HUDEP-2 (cell line): ENCODE measurements around the gene RBM23.
A peak's percentile ranks its signal among the peaks of the same experiment; 100 is the strongest.
"Not testable (repeated sequence)": the region's sequence is repeated elsewhere in the genome, so short reads cannot be mapped to it uniquely, and the experiment has no call there.

ENCODE experiments used
- DNase-seq, 76 experiments: peaks; one replicate each; lab custom pipeline; 2025; ENCODE audit not compliant: unreplicated experiment in 76 of 76; lab: John Stamatoyannopoulos, UW

The RBM23 gene

DNA sequence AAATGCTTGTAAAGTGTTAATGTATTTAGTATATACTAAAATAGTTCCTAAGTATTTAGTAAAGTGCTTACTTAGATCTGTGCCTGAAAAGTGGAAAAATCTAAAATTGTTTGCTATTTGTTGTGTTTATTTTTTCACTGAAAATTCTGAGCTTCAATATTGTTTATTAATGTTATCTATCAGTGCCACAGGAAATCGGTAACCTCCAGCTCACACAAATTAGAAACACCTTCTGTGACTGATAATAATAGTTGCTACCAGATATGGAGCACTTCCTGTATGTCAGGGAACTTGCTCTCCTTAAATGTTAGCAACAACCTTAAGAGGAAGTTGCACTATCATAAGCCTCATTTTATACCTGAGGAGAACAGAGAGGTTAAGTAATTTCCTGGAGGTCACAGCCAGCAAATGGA, 48.1 kb downstream of the RBM23 start:
- DNase-seq = peak in 15 of 76 experiments; percentile 19 to 78 (median 53)

DNA sequence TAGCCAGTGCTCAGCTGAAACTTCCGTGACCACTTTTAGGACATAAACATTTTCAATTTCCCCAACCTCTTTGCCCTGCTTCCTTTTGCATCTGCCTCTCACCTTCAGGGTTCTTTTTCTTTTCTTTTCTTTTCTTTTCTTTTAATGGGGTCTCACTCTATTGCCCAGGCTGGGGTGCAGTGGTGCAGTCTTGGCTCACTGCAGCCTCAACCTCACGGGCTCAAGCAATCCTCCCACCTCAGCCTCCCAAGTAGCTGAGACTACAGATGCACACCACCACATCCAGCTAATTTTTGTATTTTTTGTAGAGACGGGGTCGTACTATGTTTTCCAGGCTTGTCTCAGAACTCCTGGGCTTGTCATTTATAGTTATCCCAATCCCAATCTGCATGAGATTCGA, 52.1 kb downstream of the RBM23 start:
- DNase-seq = no peak

DNA sequence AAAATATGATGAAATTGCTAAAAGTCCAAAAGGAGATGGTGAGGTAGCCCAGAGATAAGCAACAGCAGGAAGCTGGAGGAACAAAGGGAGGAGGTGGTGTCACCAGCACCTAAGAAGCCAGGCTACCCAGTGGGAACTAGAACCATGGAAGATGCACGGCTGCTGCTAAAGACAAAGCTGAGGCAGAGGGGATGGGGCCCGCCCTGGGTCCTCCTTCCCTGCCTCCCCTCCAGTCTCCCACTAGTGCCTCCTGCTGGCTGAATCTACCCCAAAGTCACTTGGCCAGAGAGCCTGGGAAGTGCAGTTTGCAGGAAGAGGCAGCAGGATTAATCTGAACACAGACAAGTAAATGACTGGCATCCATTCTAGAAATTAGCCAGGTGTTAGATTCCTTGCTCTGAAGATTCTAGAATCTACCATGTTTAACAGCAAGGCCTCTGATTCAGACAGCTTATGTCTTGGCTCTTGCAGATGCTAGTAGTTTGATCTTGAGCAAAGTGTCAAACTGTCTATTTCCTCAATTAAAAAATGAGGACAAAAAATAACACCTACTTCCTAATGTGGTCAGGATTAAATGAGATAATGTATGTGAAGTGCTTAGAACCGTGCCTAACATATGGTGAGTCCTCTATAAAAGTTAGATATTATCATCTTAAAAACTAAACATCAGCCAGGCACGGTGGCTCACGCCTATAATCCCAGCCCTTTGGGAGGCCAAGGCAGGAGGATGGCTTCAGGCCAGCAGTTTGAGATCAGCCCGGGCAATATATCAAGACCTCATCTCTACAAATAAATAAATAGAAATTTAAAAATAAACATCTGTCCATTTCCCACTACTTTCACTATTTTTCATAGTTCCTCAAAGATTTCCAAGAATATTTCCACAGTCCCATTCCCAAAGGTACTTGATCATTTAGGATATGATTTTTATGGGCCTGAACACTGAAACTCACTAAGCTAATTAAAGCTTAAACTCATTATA, 53.2 kb downstream of the RBM23 start:
- peak in 4 of 76 experiments; percentile 4 to 13 (median 12) for DNase-seq

DNA sequence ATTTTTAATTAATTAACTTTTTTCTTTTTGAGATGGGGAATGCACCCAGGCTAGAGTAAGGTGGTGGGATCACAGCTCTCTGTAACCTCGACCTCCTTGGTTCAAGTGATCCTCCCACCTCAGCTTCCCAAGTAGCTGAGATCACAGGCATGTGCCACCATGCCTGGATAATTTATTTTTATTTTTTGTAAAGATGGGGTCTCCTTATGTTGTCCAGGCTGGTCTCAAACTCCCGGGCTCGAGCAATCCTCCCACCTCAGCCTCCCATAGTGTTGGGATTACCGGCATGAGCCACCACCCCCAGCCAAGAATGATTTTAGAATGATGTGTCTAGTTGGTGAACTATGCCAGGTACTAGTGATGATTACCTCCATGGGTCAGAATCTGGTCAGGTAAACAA, 54.0 kb downstream of the RBM23 start:
- DNase-seq = no peak

DNA sequence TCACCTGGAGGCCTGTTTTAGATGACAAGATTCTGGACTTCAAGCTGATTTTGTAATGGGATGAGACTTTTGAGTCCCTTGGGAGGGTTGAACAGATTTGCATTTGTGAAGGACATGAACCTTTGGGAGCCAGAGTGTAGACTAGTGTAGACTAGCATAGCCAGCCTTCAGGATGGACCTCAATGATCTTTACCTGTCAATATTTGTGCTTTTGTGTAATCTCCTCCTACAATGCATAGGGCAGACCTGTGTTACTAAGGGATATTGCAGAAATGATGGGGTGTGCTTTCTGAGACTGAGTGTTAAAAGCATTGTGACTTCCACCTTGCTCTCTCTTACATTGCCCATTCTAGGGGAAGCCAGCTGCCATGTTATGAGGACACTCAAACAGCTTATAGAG, 57.3 kb downstream of the RBM23 start:
- DNase-seq = no peak

DNA sequence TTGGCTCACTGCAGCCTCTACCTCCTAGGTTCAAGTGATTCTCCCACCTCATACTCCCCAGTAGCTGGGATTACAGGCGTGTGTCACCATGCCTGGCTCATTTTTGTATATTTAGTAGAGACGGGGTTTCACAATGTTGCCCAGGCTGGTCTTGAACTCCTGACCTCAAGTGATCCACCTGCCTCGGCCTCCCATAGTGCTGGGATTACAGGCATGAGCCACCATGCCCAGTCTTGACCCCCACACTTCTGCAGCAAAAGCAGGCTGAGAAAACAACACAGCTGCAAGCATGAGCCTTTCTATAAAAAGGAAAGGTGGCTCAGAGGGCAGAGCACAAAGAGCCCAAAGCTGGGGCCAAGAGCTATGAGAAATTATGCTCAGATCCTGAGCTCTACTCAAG, 58.6 kb downstream of the RBM23 start:
- DNase-seq = not testable (repeated sequence)

DNA sequence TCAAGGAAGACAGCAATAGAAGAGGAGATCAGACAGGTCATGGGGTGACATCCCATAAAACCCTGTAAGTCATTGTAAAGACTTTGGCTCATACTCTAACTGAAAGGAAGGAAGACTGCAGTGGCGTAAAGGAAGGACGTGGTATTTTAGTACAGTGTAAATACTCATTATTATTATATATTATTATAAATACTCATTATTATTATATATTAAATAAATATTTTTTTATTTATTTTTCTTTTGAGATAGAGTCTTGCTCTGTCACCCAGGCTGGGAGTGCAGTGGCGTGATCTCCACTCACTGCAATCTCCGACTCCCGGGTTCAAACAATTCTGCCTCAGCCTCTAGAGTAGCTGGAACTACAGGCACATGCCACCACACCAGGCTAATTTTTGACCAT, 62.5 kb downstream of the RBM23 start:
- DNase-seq = no peak

DNA sequence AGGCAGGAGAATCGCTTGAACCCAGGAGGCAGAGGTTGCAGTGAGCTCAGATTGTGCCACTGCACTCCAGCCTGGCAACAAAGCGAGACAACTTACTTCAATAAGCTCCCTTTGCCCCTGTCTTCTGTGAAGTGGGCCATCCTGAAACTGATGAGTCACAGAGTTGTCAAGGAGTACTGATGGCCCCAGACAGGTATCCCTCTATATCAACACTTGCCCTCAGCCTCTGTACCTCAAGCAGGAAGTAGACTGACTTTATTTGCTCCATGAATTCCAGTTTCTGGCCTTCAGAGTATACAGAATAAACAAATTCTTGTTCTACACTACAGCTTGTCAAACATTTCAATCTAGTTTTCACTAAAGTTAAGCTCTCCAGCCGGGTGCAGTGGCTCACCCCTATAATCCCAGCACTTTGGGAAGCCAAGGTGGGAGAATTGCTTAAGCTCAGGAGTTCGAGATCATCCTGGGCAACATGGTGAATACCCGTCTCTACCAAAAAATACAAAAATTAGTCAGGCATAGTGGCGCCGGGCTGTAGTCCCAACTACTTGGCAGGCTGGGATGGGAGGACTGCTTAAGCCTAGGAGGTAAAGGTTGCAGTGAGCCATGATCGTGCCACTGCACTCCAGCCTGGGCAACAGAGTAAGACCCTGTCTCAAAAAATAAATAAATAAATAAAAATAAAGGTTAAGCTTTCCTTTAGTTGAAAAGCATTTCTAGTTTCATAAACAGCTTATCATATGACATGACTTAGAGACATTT, 63.8 kb downstream of the RBM23 start:
- no peak for DNase-seq

DNA sequence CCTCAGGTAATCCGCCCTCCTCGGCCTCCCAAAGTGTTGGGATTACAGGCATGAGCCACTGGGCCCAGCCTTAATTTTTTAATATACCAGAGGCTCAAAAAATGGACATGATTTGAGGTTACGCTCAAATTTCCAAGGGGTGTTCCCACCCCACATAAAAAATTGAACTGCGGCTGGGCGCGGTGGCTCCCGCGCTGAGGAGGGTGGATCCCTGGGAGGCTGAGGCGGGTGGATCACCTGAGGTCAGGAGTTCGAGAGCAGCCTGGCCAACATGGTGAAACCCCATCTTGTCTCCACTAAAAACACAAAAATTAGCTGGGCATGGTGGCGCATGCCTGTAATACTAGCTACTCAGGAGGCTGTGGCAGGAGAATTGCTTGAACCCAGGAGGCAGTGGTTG, 64.7 kb downstream of the RBM23 start:
- not testable (repeated sequence) for DNase-seq

DNA sequence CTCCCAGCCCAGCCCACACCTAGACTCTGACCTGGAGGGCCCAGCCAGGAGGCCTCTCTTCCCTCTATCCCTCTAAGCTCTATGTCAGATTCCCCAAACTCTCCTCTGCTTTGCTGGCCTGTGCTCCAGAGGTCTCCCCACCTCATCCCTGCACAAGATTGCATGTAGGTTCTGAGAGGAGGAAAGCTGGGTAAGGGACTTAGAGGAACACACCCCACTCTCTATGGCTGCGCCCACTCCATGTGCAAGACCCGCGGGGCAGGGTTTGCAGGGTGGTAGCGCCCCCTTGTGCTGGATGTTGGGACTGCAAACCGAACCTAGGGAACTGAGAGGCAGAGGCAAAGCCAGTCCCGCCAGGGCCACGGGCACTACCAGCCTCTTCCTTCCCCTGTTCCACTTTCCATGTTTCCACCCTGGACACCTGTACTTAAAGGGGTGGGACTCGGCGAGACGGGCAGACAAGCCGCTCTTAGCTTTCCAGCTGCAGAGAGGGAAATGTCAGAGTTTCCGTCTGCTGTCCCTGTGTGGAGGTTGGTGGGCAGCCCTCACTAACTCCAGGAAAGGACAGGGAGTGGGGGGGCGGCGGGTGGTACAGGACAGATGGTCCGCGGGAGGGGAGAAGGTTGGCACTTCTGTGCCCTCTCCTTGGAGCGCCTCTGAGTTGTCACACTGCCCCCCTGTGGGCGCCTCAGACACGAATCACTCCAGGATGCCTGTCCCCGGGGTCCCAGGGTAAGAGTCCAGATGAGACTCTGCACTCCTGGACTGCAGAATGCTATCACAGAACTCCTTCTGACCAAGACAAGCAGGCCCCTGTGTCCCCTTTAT, 65.8 kb downstream of the RBM23 start:
- DNase-seq = peak in 72 of 76 experiments; percentile 13 to 97 (median 75)

DNA sequence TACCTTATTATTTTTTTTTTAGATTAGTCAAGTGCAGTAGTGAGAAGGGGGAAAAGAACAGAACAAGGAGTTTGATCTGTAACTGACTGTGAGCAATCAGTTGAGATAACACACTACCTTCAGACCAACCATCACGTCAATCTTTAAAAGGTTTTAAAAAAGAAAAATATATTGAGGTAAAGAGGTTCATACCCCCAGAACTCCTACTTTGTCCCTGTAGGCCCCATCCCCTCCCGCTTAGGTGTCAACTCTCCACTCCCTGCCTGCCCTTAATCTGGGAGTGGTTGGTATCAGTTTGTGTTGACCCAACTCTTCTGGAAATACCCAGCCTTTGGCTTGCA, 66.4 kb downstream of the RBM23 start:
- DNase-seq = no peak

DNA sequence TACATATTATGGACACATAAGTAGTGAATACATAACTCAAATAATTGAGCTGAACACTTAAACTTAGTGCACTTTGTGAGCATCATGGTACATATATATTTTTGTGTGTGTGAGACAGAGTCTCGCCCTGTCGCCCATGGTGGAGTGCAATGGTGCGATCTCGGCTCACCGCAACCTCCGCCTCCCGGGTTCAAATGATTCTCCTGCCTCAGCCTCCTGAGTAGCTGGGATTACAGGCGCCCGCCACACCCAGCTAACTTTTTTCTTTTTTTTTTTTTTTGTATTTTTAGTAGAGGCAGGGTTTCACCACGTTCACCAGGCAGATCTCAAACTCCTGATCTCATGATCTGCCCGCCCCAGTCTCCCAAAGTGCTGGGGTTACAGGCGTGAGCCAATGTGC, 66.8 kb downstream of the RBM23 start:
- not testable (repeated sequence) for DNase-seq

DNA sequence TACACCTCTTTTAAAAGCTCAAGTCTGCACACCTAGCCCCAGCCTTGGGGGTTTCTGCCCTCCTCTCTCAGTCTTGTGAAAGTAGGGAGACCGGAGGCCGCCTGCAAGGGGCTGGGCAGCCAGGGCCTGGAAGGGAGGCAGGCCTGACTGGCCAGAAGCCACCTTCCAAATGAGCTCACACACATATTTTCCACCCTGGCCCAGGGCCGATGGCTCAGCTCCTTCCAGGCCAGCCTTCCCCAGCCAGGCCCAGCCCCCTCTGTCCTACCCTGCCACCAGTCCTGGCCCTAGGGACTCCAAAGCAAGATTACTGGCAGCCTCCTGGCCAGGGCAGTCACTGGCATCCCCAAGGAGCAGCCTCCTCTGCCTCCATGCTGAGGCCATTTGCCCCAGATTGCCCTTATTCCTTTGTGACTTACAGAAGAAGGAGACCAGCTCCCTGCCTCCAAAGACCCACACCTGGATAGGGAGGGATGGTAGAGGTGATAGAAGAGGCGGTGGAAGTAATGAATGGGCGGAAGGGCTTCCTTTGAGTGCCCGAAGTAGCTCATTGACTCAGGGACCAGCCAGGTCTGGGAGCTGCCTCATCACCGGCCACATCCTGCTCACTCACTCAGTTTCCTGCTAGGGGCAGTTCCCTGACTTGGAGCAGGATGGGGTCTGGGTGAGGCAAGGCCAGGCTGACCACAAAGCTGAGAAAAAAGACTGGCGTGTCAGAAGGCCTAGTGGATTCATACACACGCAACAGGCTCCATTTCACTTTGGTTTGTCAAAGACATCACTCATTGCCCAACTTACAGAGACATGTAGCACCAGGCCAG, 67.8 kb downstream of the RBM23 start:
- peak in 13 of 76 experiments; percentile 4 to 47 (median 18) for DNase-seq

DNA sequence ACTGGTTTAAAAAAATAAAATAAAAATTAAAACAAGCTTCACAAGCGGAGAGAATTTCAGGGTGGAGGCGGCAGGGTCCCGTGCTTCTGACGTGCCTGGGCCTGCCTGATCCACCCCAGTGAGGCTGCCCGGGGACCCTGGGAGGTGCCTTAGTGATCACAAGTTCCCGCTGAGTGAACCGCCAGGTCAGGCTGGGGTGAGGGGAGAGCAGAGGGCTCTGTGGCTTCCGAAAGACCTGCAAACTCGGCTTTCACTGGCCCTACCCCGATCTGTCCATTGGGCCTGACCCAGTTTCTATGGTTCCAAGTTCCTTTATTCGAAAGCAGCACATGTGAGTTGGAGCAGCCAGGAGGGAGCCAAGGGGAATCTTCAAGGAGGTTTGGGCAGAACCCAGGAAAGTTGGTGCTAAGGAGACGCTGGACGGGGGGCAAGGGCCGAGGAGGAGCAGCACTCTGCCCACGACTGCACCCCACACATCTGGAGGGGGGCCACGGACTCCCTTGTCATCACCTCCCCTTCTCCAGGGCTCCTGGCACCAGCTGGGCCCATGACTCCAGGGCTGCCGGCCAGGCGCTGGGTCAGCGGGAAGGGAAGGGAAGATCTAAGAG, 69.6 kb downstream of the RBM23 start:
- no peak for DNase-seq

DNA sequence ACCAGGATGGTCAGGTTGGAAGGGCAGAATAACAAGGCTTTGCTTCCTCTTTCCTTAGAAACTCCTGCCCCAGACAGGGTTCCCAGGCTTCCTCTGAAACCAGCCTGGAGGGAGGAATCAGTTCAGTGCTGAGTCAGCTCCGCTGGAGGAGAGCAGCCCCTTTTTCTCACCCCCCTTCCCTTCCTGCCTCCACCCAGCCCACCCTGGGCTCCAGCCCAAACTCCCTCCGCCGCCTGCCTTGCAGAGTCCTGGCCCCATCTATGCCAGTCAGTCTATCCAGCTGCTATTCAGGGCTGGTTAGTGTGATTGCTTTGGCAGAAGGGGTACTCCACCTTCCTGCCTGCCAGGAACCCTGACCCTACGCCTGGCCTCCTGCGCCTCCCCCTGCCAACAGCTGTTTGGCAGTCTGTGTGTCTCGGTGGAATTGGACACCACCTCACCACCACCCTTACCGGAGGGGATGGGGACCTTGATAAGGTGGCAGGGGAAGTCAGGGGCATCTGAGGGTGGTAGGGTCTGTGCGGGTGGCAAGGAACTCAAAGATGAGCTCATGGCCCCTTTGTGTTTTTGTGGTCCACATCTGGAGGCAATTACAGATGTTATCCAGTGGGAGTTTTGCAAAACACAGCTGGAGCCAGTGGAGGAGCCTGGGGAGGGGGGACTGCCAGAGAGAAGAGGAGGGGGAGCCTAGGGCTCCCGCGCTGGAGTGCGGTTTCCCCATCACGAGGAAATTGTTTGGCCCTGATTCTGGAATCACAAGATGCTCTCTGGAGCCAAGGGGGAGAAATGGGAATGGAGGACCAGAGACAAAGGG, 70.4 kb downstream of the RBM23 start:
- DNase-seq = no peak

DNA sequence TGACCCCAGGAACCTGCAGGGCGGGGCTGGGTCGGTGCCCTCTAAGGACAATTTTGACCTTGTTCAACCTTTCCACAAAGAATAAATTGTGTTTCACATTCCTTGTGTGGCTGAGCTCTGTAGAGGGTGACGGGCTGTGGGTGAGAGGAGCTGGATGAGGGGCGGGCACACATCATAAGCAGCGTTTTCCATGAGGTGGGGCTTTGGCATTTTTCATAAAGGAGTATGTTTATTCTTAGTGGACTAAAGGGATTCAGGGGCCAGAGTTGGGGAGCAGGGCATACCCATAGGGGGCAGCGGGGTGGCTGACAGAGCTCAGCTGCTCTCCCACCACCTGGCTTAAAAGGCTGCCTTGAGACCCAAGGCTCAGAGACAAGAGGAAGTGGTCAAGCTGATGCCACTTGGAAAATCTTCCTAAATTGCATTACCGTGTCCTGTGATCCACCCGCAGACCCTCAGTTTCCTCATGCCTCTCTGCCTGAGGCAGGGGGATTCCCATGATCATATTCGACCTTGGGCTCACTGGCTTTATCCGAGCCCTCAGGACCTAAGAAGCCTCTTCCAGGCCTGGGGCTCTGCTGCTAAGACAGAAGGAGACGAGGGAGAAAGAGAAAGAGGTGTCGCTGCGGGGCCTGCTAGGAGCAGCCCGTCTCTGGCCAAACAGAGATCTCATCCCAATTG, 71.1 kb downstream of the RBM23 start:
- no peak for DNase-seq

DNA sequence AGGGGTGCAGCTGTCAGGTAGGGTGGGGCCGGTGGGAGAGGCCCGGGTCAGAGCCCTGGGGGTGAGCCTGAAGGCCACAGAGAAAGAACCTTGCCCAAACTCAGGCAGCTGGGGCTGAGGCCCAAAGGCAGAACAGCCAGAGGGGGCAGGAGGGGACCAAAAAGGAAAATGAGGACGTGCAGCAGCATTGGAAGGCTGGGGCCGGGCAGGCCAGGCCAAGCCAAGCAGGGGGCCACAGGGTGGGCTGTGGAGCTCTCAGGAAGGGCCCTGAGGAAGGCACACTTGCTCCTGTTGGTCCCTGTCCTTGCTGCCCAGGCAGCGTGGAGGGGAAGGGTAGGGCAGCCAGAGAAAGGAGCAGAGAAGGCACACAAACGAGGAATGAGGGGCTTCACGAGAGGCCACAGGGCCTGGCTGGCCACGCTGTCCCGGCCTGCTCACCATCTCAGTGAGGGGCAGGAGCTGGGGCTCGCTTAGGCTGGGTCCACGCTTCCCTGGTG, 72.1 kb downstream of the RBM23 start:
- DNase-seq = no peak
